ENCODE measurements around the gene ANKS1B.

Gene ANKS1B

GRCh38 chr12:99111600-99111999, 873.1 kb downstream of the ANKS1B start:
- Mint-ChIP-seq H3K9me3 (no peaks in the 10 kb centered on the region), H3K27ac (no peak overlapping the region), H3K27me3 (peaks cover 8% of the 10 kb centered on the region), H3K36me3 (ENCODE audit: low read depth) (no peaks in the 10 kb centered on the region), H3K4me3 (no peak overlapping the region), H3K4me1 (ENCODE audit: low read depth) (peaks cover 5% of the 10 kb centered on the region)
- intact Hi-C loops (cut with micrococcal nuclease) = no loop called here

GRCh38 chr12:99110868-99111267, 873.9 kb downstream of the ANKS1B start:
- Mint-ChIP-seq H3K27me3 (peaks cover 8% of the 10 kb centered on the region), H3K4me1 (ENCODE audit: low read depth) (peaks cover 5% of the 10 kb centered on the region), H3K27ac (no peak overlapping the region), H3K9me3 (no peaks in the 10 kb centered on the region), H3K36me3 (ENCODE audit: low read depth) (no peaks in the 10 kb centered on the region), H3K4me3 (no peak overlapping the region)
- intact Hi-C loops (cut with micrococcal nuclease) = no loop called here

- H3K27ac Mint-ChIP-seq = no peak overlapping the region
- no peaks in the 10 kb centered on the region for H3K36me3 Mint-ChIP-seq (ENCODE audit: low read depth)
- intact Hi-C loops (cut with micrococcal nuclease) = no loop called here
- H3K4me1 Mint-ChIP-seq (ENCODE audit: low read depth) = peaks cover 3% of the 10 kb centered on the region
- H3K27me3 Mint-ChIP-seq = peaks cover 8% of the 10 kb centered on the region
- H3K9me3 Mint-ChIP-seq = no peaks in the 10 kb centered on the region
- H3K4me3 Mint-ChIP-seq = no peak overlapping the region
Observed at GRCh38 chr12:99110212-99110611, 874.5 kb downstream of the ANKS1B start.

- Mint-ChIP-seq H3K27me3 (peaks cover 9% of the 10 kb centered on the region), H3K27ac (no peak overlapping the region), H3K4me1 (ENCODE audit: low read depth) (peaks cover 5% of the 10 kb centered on the region), H3K36me3 (ENCODE audit: low read depth) (no peaks in the 10 kb centered on the region), H3K4me3 (no peak overlapping the region), H3K9me3 (no peaks in the 10 kb centered on the region)
- intact Hi-C loops (cut with micrococcal nuclease) = no loop called here
Observed at GRCh38 chr12:99108924-99109323, 875.8 kb downstream of the ANKS1B start.

- no peak overlapping the region for H3K27ac Mint-ChIP-seq
- H3K27me3 Mint-ChIP-seq = peaks cover 9% of the 10 kb centered on the region
- no peaks in the 10 kb centered on the region for H3K9me3 Mint-ChIP-seq
- intact Hi-C loops (cut with micrococcal nuclease) = no loop called here
- no peak overlapping the region for H3K4me3 Mint-ChIP-seq
- H3K36me3 Mint-ChIP-seq (ENCODE audit: low read depth) = no peaks in the 10 kb centered on the region
- peaks cover 5% of the 10 kb centered on the region for H3K4me1 Mint-ChIP-seq (ENCODE audit: low read depth)
Observed at GRCh38 chr12:99099786-99100185, 885.0 kb downstream of the ANKS1B start.

- intact Hi-C loops (cut with micrococcal nuclease) = no loop called here
- no peak overlapping the region for H3K4me3 Mint-ChIP-seq
- H3K4me1 Mint-ChIP-seq (ENCODE audit: low read depth) = peaks cover 5% of the 10 kb centered on the region
- no peaks in the 10 kb centered on the region for H3K36me3 Mint-ChIP-seq (ENCODE audit: low read depth)
- no peaks in the 10 kb centered on the region for H3K9me3 Mint-ChIP-seq
- H3K27ac Mint-ChIP-seq = no peak overlapping the region
- peaks cover 15% of the 10 kb centered on the region for H3K27me3 Mint-ChIP-seq
Observed at GRCh38 chr12:99097171-99097570, 887.6 kb downstream of the ANKS1B start.

- Mint-ChIP-seq H3K4me1 (ENCODE audit: low read depth) (peaks cover 5% of the 10 kb centered on the region), H3K4me3 (no peak overlapping the region), H3K27ac (no peak overlapping the region), H3K9me3 (peaks cover 9% of the 10 kb centered on the region), H3K27me3 (peaks cover 17% of the 10 kb centered on the region), H3K36me3 (ENCODE audit: low read depth) (no peaks in the 10 kb centered on the region)
- intact Hi-C loops (cut with micrococcal nuclease) = no loop called here
Observed at GRCh38 chr12:99093166-99093565, 891.6 kb downstream of the ANKS1B start.

- Mint-ChIP-seq H3K36me3 (ENCODE audit: low read depth) (no peaks in the 10 kb centered on the region), H3K4me1 (ENCODE audit: low read depth) (peaks cover 5% of the 10 kb centered on the region), H3K27ac (no peak overlapping the region), H3K9me3 (peaks cover 9% of the 10 kb centered on the region), H3K27me3 (peaks cover 17% of the 10 kb centered on the region), H3K4me3 (no peak overlapping the region)
- intact Hi-C loops (cut with micrococcal nuclease) = no loop called here
Observed at GRCh38 chr12:99092100-99092851, 892.5 kb downstream of the ANKS1B start.

- H3K4me1 Mint-ChIP-seq (ENCODE audit: low read depth) = no peaks in the 10 kb centered on the region
- intact Hi-C loops (cut with micrococcal nuclease) = no loop called here
Observed at GRCh38 chr12:99087278-99087677, 897.5 kb downstream of the ANKS1B start.

GRCh38 chr12:99079811-99080210, 904.9 kb downstream of the ANKS1B start:
- Mint-ChIP-seq H3K27ac (no peak overlapping the region), H3K9me3 (no peaks in the 10 kb centered on the region), H3K36me3 (ENCODE audit: low read depth) (no peaks in the 10 kb centered on the region), H3K4me3 (no peak overlapping the region), H3K4me1 (ENCODE audit: low read depth) (no peaks in the 10 kb centered on the region), H3K27me3 (no peaks in the 10 kb centered on the region)
- intact Hi-C loops (cut with micrococcal nuclease) = no loop called here

More at GRCh38 chr12:99087278-99087677, 897.5 kb downstream of the ANKS1B start:
- Mint-ChIP-seq H3K9me3 (peaks cover 9% of the 10 kb centered on the region), H3K27ac (no peak overlapping the region), H3K36me3 (ENCODE audit: low read depth) (no peaks in the 10 kb centered on the region), H3K27me3 (peaks cover 4% of the 10 kb centered on the region), H3K4me3 (no peak overlapping the region)

- Mint-ChIP-seq H3K9me3 (no peaks in the 10 kb centered on the region), H3K27ac (no peak overlapping the region), H3K4me3 (no peak overlapping the region), H3K27me3 (peaks cover 1% of the 10 kb centered on the region), H3K4me1 (ENCODE audit: low read depth) (no peaks in the 10 kb centered on the region), H3K36me3 (ENCODE audit: low read depth) (no peaks in the 10 kb centered on the region)
- intact Hi-C loops (cut with micrococcal nuclease) = no loop called here
Observed at GRCh38 chr12:99068993-99069747, 915.6 kb downstream of the ANKS1B start.

- no peak overlapping the region for H3K27ac Mint-ChIP-seq
- peaks cover 1% of the 10 kb centered on the region for H3K27me3 Mint-ChIP-seq
- H3K9me3 Mint-ChIP-seq = no peaks in the 10 kb centered on the region
- intact Hi-C loops (cut with micrococcal nuclease) = no loop called here
- no peaks in the 10 kb centered on the region for H3K4me1 Mint-ChIP-seq (ENCODE audit: low read depth)
- H3K4me3 Mint-ChIP-seq = no peak overlapping the region
- H3K36me3 Mint-ChIP-seq (ENCODE audit: low read depth) = no peaks in the 10 kb centered on the region
Observed at GRCh38 chr12:99067171-99067785, 917.5 kb downstream of the ANKS1B start.

- intact Hi-C loops (cut with micrococcal nuclease) = no loop called here
- Mint-ChIP-seq H3K27me3 (peaks cover 1% of the 10 kb centered on the region), H3K4me3 (no peak overlapping the region), H3K9me3 (no peaks in the 10 kb centered on the region), H3K36me3 (ENCODE audit: low read depth) (no peaks in the 10 kb centered on the region), H3K4me1 (ENCODE audit: low read depth) (no peaks in the 10 kb centered on the region), H3K27ac (no peak overlapping the region)
Observed at GRCh38 chr12:99066726-99067125, 918.0 kb downstream of the ANKS1B start.

- intact Hi-C loops (cut with micrococcal nuclease) = no loop called here
- H3K4me3 Mint-ChIP-seq = no peak overlapping the region
- H3K27ac Mint-ChIP-seq = no peak overlapping the region
- H3K27me3 Mint-ChIP-seq = peaks cover 2% of the 10 kb centered on the region
- H3K36me3 Mint-ChIP-seq (ENCODE audit: low read depth) = no peaks in the 10 kb centered on the region
- H3K4me1 Mint-ChIP-seq (ENCODE audit: low read depth) = no peaks in the 10 kb centered on the region
- H3K9me3 Mint-ChIP-seq = no peaks in the 10 kb centered on the region
Observed at GRCh38 chr12:99063182-99063581, 921.6 kb downstream of the ANKS1B start.

All from dendritic cell treated with granulocyte-macrophage colony-stimulating factor and Interleukin-4, amounts not matched to agents 40 ng/mL and 50 ng/mL, for 4 days (primary cell).